Neural cell (in vitro differentiated cells): Measurements from ENCODE around the gene CAMK2D. TPM values are rescaled to one million over a fixed set of nuclear protein-coding genes. Genes with fewer than 3 reads are reported as not detected.

Experiments used
- H2AFZ ChIP-seq: fragments of 200-600, 300-800 bp; sonication (generic), shearing (Covaris generic); 2 replicates; pipeline ENCODE4 v1.6.0; 2014; ENCODE audit warnings: low read depth, mild to moderate bottlenecking, antibody characterized with exemption, low read length, moderate library complexity
- H3F3A ChIP-seq: fragments of 200-600 bp; shearing (Covaris generic); 2 replicates; pipeline ENCODE4 v1.6.1; 2016; ENCODE audit warnings: mild to moderate bottlenecking, moderate library complexity, mixed read lengths, antibody characterized with exemption, low read length; ENCODE audit not compliant: insufficient read depth, poor library complexity, severe bottlenecking
- H3K27ac ChIP-seq: fragments of 200-600, 300-800 bp; sonication (generic), shearing (Covaris generic); 2 replicates; pipeline ENCODE4 v1.5.1; 2014; ENCODE audit warnings: mild to moderate bottlenecking, low read length, moderate library complexity
- H3K27me3 ChIP-seq: fragments of 300-800, 200-600 bp; sonication (generic), shearing (Covaris generic); 2 replicates; pipeline ENCODE4 v1.6.0; 2014; ENCODE audit warnings: mild to moderate bottlenecking, low read depth, low read length, moderate library complexity; ENCODE audit not compliant: insufficient read depth
- H3K36me3 ChIP-seq: fragments of 300-800, 200-600 bp; sonication (generic), shearing (Covaris generic); 2 replicates; pipeline ENCODE4 v1.5.1; 2014; ENCODE audit warnings: mild to moderate bottlenecking, antibody characterized with exemption, low read length, moderate library complexity; ENCODE audit not compliant: insufficient read depth
- H3K4me2 ChIP-seq: fragments of 300-800, 200-600 bp; sonication (generic), shearing (Covaris generic); 2 replicates; pipeline ENCODE4 v1.6.0; 2014; ENCODE audit warnings: mild to moderate bottlenecking, low read length
- H3K4me3 ChIP-seq: fragments of 300-800, 200-600 bp; sonication (generic), shearing (Covaris generic); 2 replicates; pipeline ENCODE4 v1.5.1; 2014; ENCODE audit warnings: mild to moderate bottlenecking, low read length, moderate library complexity
- H3K79me2 ChIP-seq: fragments of 200-600 bp; shearing (Covaris generic); replicated peaks from 2 replicates; pipeline ENCODE4 v1.6.0; 2014; ENCODE audit warnings: mild to moderate bottlenecking, low read length, moderate library complexity; ENCODE audit not compliant: insufficient read depth
- H3K9ac ChIP-seq: fragments of 300-800, 200-600 bp; sonication (generic), shearing (Covaris generic); 2 replicates; pipeline ENCODE4 v1.6.1; 2016; ENCODE audit warnings: mild to moderate bottlenecking, low read length, mixed read lengths
- H3K9me2 ChIP-seq: fragments of 200-600 bp; shearing (Covaris generic); 2 replicates; pipeline ENCODE4 v1.6.1; 2016; ENCODE audit warnings: mild to moderate bottlenecking, low read length, mixed read lengths; ENCODE audit not compliant: insufficient read depth
- H3K9me3 ChIP-seq: fragments of 200-600, 300-800 bp; sonication (generic), shearing (Covaris generic); 2 replicates; pipeline ENCODE4 v1.6.1; 2016; ENCODE audit warnings: mild to moderate bottlenecking, mixed run types, low read length, moderate library complexity, mixed read lengths
- H4K20me1 ChIP-seq: fragments of 200-600 bp; shearing (Covaris generic); 2 replicates; pipeline ENCODE4 v1.6.1; 2016; ENCODE audit warnings: mild to moderate bottlenecking, mixed run types; ENCODE audit not compliant: insufficient read depth
- EP300 ChIP-seq: fragments of 450-650 bp; conservative IDR thresholded peaks from 2 replicates; pipeline ENCODE4 v1.6.1; 2014; ENCODE audit warnings: antibody characterized with exemption, mild to moderate bottlenecking, moderate library complexity; ENCODE audit not compliant: poor library complexity, severe bottlenecking
- EZH2 ChIP-seq: fragments of 200-600, 300-800 bp; shearing (Covaris generic), sonication (generic); IDR thresholded peaks from 2 replicates; pipeline ENCODE4 v1.6.1; 2014; ENCODE audit warnings: antibody characterized with exemption, low read length, borderline replicate concordance, mild to moderate bottlenecking; ENCODE audit not compliant: insufficient read depth, poor library complexity, severe bottlenecking
- MXI1 ChIP-seq: fragments of 450-650 bp; conservative IDR thresholded peaks from 2 replicates; pipeline ENCODE4 v1.6.1; 2014; ENCODE audit warnings: antibody characterized with exemption, mild to moderate bottlenecking; ENCODE audit not compliant: poor library complexity, severe bottlenecking
- POLR2AphosphoS5 ChIP-seq: IDR thresholded peaks from 2 replicates; pipeline ENCODE4 v1.6.1; 2012
- RAD21 ChIP-seq: fragments of 450-650 bp; conservative IDR thresholded peaks from 2 replicates; pipeline ENCODE4 v1.6.1; 2014; ENCODE audit warnings: antibody characterized with exemption, mild to moderate bottlenecking, moderate library complexity
- SMC3 ChIP-seq: fragments of 450-650 bp; conservative IDR thresholded peaks from 2 replicates; pipeline ENCODE4 v1.6.1; 2014; ENCODE audit warnings: antibody characterized with exemption, mild to moderate bottlenecking, moderate library complexity; ENCODE audit not compliant: poor library complexity
- TAF1 ChIP-seq: IDR thresholded peaks from 2 replicates; pipeline ENCODE4 v1.6.1; 2012; ENCODE audit warnings: low read depth
- polyA plus RNA-seq: library from polyadenylated mRNA; depleted of rRNA; stranded (reverse); fragments of >200 nt; gene quantifications from 2 replicates; pipeline ENCODE4 v1.2.3, GENCODE V29; 2014
- TF ChIP-seq, protein P1 (sequence below): fragments of 450-650 bp; IDR thresholded peaks from 2 replicates; pipeline ENCODE4 v1.5.1; 2014; ENCODE audit warnings: antibody characterized with exemption, mild to moderate bottlenecking, moderate library complexity; ENCODE audit not compliant: poor library complexity, severe bottlenecking
- TF ChIP-seq, protein P2 (sequence below): IDR thresholded peaks from 2 replicates; pipeline ENCODE4 v1.6.1; 2012; ENCODE audit warnings: borderline replicate concordance

The CAMK2D gene
- polyA plus RNA-seq, 1 donor from 2014 or later: 27.1 TPM

DNA sequence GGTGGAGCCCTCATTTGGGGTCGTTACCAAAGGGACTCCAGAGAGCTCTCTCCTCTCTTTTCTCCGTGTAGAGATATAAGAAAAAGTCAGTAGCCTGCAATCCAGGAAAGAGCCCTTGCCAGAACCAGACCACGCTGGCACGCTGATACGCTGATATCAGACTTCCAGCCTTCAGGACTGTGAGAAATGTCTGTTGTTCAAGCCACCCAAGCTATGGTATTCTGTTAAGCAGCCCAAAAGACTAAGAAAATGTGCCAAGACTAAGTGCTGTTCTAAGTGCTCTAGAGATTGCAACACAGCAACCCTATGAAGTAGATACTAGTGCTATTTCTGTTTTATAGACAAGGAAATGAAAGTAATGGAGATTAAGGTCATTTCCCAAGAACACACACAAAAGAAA lies 205.7 kb downstream of the CAMK2D start:
- H3F3A ChIP-seq: no peaks in the 10 kb centered on the region
- no peaks in the 10 kb centered on the region for H3K27me3 ChIP-seq
- no peak overlapping the region for H3K4me3 ChIP-seq
- TF ChIP-seq, protein P1, sequence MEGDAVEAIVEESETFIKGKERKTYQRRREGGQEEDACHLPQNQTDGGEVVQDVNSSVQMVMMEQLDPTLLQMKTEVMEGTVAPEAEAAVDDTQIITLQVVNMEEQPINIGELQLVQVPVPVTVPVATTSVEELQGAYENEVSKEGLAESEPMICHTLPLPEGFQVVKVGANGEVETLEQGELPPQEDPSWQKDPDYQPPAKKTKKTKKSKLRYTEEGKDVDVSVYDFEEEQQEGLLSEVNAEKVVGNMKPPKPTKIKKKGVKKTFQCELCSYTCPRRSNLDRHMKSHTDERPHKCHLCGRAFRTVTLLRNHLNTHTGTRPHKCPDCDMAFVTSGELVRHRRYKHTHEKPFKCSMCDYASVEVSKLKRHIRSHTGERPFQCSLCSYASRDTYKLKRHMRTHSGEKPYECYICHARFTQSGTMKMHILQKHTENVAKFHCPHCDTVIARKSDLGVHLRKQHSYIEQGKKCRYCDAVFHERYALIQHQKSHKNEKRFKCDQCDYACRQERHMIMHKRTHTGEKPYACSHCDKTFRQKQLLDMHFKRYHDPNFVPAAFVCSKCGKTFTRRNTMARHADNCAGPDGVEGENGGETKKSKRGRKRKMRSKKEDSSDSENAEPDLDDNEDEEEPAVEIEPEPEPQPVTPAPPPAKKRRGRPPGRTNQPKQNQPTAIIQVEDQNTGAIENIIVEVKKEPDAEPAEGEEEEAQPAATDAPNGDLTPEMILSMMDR: no peak
- TF ChIP-seq TAF1 (no peak), MXI1 (no peak), POLR2AphosphoS5 (no peak), SMC3 (no peak), EP300 (no peak), RAD21 (no peak), EZH2 (no peak)
- TF ChIP-seq, protein P2, sequence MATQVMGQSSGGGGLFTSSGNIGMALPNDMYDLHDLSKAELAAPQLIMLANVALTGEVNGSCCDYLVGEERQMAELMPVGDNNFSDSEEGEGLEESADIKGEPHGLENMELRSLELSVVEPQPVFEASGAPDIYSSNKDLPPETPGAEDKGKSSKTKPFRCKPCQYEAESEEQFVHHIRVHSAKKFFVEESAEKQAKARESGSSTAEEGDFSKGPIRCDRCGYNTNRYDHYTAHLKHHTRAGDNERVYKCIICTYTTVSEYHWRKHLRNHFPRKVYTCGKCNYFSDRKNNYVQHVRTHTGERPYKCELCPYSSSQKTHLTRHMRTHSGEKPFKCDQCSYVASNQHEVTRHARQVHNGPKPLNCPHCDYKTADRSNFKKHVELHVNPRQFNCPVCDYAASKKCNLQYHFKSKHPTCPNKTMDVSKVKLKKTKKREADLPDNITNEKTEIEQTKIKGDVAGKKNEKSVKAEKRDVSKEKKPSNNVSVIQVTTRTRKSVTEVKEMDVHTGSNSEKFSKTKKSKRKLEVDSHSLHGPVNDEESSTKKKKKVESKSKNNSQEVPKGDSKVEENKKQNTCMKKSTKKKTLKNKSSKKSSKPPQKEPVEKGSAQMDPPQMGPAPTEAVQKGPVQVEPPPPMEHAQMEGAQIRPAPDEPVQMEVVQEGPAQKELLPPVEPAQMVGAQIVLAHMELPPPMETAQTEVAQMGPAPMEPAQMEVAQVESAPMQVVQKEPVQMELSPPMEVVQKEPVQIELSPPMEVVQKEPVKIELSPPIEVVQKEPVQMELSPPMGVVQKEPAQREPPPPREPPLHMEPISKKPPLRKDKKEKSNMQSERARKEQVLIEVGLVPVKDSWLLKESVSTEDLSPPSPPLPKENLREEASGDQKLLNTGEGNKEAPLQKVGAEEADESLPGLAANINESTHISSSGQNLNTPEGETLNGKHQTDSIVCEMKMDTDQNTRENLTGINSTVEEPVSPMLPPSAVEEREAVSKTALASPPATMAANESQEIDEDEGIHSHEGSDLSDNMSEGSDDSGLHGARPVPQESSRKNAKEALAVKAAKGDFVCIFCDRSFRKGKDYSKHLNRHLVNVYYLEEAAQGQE: no peak
- no peak overlapping the region for H3K4me2 ChIP-seq
- no peaks in the 10 kb centered on the region for H3K9me3 ChIP-seq
- no peak overlapping the region for H2AFZ ChIP-seq
- no peak overlapping the region for H3K9ac ChIP-seq
- H4K20me1 ChIP-seq: no peaks in the 10 kb centered on the region
- no peak overlapping the region for H3K27ac ChIP-seq
- H3K79me2 ChIP-seq: no peaks in the 10 kb centered on the region
- H3K36me3 ChIP-seq: no peaks in the 10 kb centered on the region
- H3K9me2 ChIP-seq: no peaks in the 10 kb centered on the region

DNA sequence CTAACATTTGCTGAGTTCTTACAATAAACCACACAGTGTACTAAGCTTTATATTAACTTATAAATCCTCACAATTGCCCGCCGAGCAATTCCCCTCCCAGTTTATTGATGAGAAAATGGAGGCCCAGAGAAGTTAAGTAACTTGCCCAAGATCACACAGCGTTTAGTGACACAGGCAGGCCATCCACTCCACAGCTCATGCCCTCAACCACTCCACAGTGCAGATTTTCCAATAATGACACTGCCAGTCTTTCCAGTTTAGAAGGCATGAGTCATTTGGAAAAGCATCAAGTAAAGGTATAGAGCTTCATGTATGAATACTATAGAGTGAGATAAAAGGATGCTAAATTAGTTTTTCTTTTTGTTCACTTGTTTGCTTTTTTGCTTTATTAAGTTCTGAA lies 208.5 kb downstream of the CAMK2D start:
- Histone ChIP-seq H3K9me2 (no peaks in the 10 kb centered on the region), H3K9ac (no peak overlapping the region), H3F3A (no peaks in the 10 kb centered on the region), H4K20me1 (no peaks in the 10 kb centered on the region), H3K27ac (no peak overlapping the region), H3K4me2 (no peak overlapping the region), H3K79me2 (no peaks in the 10 kb centered on the region), H2AFZ (no peak overlapping the region), H3K27me3 (no peaks in the 10 kb centered on the region), H3K36me3 (no peaks in the 10 kb centered on the region), H3K9me3 (no peaks in the 10 kb centered on the region), H3K4me3 (no peak overlapping the region)
- no peak for TF ChIP-seq RAD21
- TF ChIP-seq, protein P2: no peak
- TF ChIP-seq EP300: no peak
- TF ChIP-seq MXI1: no peak
- no peak for TF ChIP-seq TAF1
- TF ChIP-seq POLR2AphosphoS5: no peak
- TF ChIP-seq SMC3: no peak
- no peak for TF ChIP-seq EZH2
- TF ChIP-seq, protein P1: no peak
